ENCODE data around the gene CYP4F11. TPM values are rescaled to one million over a fixed set of nuclear protein-coding genes. Genes with fewer than 3 reads are reported as not detected.
"Not testable (repeated sequence)": the region's sequence is repeated elsewhere in the genome, so short reads cannot be mapped to it uniquely, and the experiment has no call there.

CYP4F11 gene
- total RNA-seq, 1 donor from 2014 or later: not detected

GRCh38 chr19:15900504-15900903 lies 33.8 kb downstream of the CYP4F11 start:
- Histone ChIP-seq H2AFZ (ENCODE audit: low read depth, low read length) (no peak overlapping the region), H3K27ac (ENCODE audit: low read depth, low read length) (no peak overlapping the region), H3K4me3 (ENCODE audit: insufficient read depth, low read depth, low read length) (no peak overlapping the region), H3K4me1 (ENCODE audit: insufficient read depth, low read length) (no peaks in the 10 kb centered on the region), H3K4me2 (ENCODE audit: low read length) (no peak overlapping the region), H3K9me3 (ENCODE audit: insufficient read depth, low read depth, low read length) (no peaks in the 10 kb centered on the region), H3K79me2 (ENCODE audit: insufficient read depth, low read length) (no peaks in the 10 kb centered on the region), H3K36me3 (ENCODE audit: insufficient read depth, low read length) (no peaks in the 10 kb centered on the region), H4K20me1 (ENCODE audit: insufficient read depth, low read length) (no peaks in the 10 kb centered on the region), H3K9ac (ENCODE audit: low read length) (no peak overlapping the region), H3K27me3 (ENCODE audit: insufficient read depth, low read length) (no peaks in the 10 kb centered on the region)
- FAIRE-seq (no peak), DNase-seq (ENCODE audit: low read depth) (no peak)
- Mint-ChIP-seq H3K36me3 (ENCODE audit: low read depth, unreplicated experiment) (no peaks in the 10 kb centered on the region), H3K4me3 (ENCODE audit: unreplicated experiment) (no peak overlapping the region), H3K27ac (ENCODE audit: unreplicated experiment) (no peak overlapping the region), H3K27me3 (ENCODE audit: low read depth, unreplicated experiment) (no peaks in the 10 kb centered on the region), H3K4me1 (ENCODE audit: low read depth, unreplicated experiment) (no peaks in the 10 kb centered on the region), H3K9me3 (ENCODE audit: unreplicated experiment) (peaks cover 14% of the 10 kb centered on the region)
- TF ChIP-seq CTCF (IDR thresholded peaks at IDR 0.05; ENCODE audit: insufficient read depth, low read depth, low read length) (no peak), EZH2 (IDR thresholded peaks at IDR 0.05; ENCODE audit: insufficient read depth, low read length) (no peak)

- peaks cover 17% of the 10 kb centered on the region for H3K9me3 Mint-ChIP-seq (ENCODE audit: unreplicated experiment)
- H3K4me1 Mint-ChIP-seq (ENCODE audit: low read depth, unreplicated experiment): not testable (repeated sequence)
Observed at GRCh38 chr19:15900032-15900431, 34.3 kb downstream of the CYP4F11 start.

GRCh38 chr19:15899561-15899960 lies 34.8 kb downstream of the CYP4F11 start:
- not testable (repeated sequence) for H3K27me3 Mint-ChIP-seq (ENCODE audit: low read depth, unreplicated experiment); FAIRE-seq; H3K36me3 ChIP-seq (ENCODE audit: insufficient read depth, low read length); H3K4me1 ChIP-seq (ENCODE audit: insufficient read depth, low read length); H3K9ac ChIP-seq (ENCODE audit: low read length); H4K20me1 ChIP-seq (ENCODE audit: insufficient read depth, low read length); H3K27ac Mint-ChIP-seq (ENCODE audit: unreplicated experiment); DNase-seq (ENCODE audit: low read depth); H3K4me3 Mint-ChIP-seq (ENCODE audit: unreplicated experiment); H3K27me3 ChIP-seq (ENCODE audit: insufficient read depth, low read length); H3K4me1 Mint-ChIP-seq (ENCODE audit: low read depth, unreplicated experiment); H3K79me2 ChIP-seq (ENCODE audit: insufficient read depth, low read length); H3K4me3 ChIP-seq (ENCODE audit: insufficient read depth, low read depth, low read length); H3K27ac ChIP-seq (ENCODE audit: low read depth, low read length); H3K9me3 ChIP-seq (ENCODE audit: insufficient read depth, low read depth, low read length); H3K36me3 Mint-ChIP-seq (ENCODE audit: low read depth, unreplicated experiment); H3K4me2 ChIP-seq (ENCODE audit: low read length); H2AFZ ChIP-seq (ENCODE audit: low read depth, low read length)
- H3K9me3 Mint-ChIP-seq (ENCODE audit: unreplicated experiment): peaks cover 18% of the 10 kb centered on the region

More at GRCh38 chr19:15900032-15900431, 34.3 kb downstream of the CYP4F11 start:
- H3K9ac ChIP-seq (ENCODE audit: low read length); H3K79me2 ChIP-seq (ENCODE audit: insufficient read depth, low read length); H3K4me2 ChIP-seq (ENCODE audit: low read length); DNase-seq (ENCODE audit: low read depth); H3K27ac ChIP-seq (ENCODE audit: low read depth, low read length); H4K20me1 ChIP-seq (ENCODE audit: insufficient read depth, low read length); H3K27me3 Mint-ChIP-seq (ENCODE audit: low read depth, unreplicated experiment); H3K4me3 Mint-ChIP-seq (ENCODE audit: unreplicated experiment); H2AFZ ChIP-seq (ENCODE audit: low read depth, low read length); H3K36me3 Mint-ChIP-seq (ENCODE audit: low read depth, unreplicated experiment); H3K27ac Mint-ChIP-seq (ENCODE audit: unreplicated experiment); H3K27me3 ChIP-seq (ENCODE audit: insufficient read depth, low read length); H3K4me1 ChIP-seq (ENCODE audit: insufficient read depth, low read length); H3K9me3 ChIP-seq (ENCODE audit: insufficient read depth, low read depth, low read length); H3K4me3 ChIP-seq (ENCODE audit: insufficient read depth, low read depth, low read length); H3K36me3 ChIP-seq (ENCODE audit: insufficient read depth, low read length); FAIRE-seq: not testable (repeated sequence)
